ENCODE results near the gene THRB. TPM values are rescaled to one million over a fixed set of nuclear protein-coding genes. Genes with fewer than 3 reads are reported as not detected.

The THRB gene
- total and polyA plus RNA-seq, 9 of the 15 experiments (the other 6 are each of a cell fraction or from before 2014, with no cell fraction given), result 1.7 to 14.9 (median 6.9) TPM

GRCh38 chr3:24185738-24186384 lies 308.8 kb downstream of the THRB start (continued):
- TF ChIP-seq CLOCK (CRISPR knock-in tag; IDR thresholded peaks at IDR 0.05; ENCODE audit: borderline replicate concordance), result peak; percentile 94
- TF ChIP-seq FOXJ3 (CRISPR knock-in tag; IDR thresholded peaks at IDR 0.05), result no peak
- TF ChIP-seq SMAD1 (IDR thresholded peaks at IDR 0.05; ENCODE audit: low read depth, low read length, partially characterized antibody), result no peak
- no peak for TF ChIP-seq CXXC5 (CRISPR knock-in tag; IDR thresholded peaks at IDR 0.05)
- TF ChIP-seq ZBED1 (IDR thresholded peaks at IDR 0.05), result no peak
- TF ChIP-seq ELF1 (tag; IDR thresholded peaks at IDR 0.05), result no peak
- no peak for TF ChIP-seq ZNF431 (CRISPR knock-in tag; IDR thresholded peaks at IDR 0.05)
- no peak; the same call in 1 of the 2 replicates for TF ChIP-seq MEF2A (IDR thresholded peaks at IDR 0.05; ENCODE audit: control insufficient read depth, low read depth, low read length)
- no peak for TF ChIP-seq NFATC3 (IDR thresholded peaks at IDR 0.05)
- peak; percentile 80 for TF ChIP-seq SMC3 (conservative IDR thresholded peaks at IDR 0.05; ENCODE audit: insufficient read depth, low read depth, low read length)
- no peak for TF ChIP-seq ZNF41 (CRISPR knock-in tag; conservative IDR thresholded peaks at IDR 0.05)
- 0 out of 2 replicates have a peak, but pooled peaks have one; percentile 46 for TF ChIP-seq ZNF589 (CRISPR knock-in tag; IDR thresholded peaks at IDR 0.05; ENCODE audit: low read depth)
- TF ChIP-seq, protein P1, sequence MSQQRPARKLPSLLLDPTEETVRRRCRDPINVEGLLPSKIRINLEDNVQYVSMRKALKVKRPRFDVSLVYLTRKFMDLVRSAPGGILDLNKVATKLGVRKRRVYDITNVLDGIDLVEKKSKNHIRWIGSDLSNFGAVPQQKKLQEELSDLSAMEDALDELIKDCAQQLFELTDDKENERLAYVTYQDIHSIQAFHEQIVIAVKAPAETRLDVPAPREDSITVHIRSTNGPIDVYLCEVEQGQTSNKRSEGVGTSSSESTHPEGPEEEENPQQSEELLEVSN (IDR thresholded peaks at IDR 0.05; ENCODE audit: borderline replicate concordance in 1 of 2, extremely low read depth in 1 of 2, insufficient read depth in 1 of 2, insufficient read length in 1 of 2, low read depth in 1 of 2, low read length in 1 of 2, poor library complexity in 1 of 2, severe bottlenecking in 1 of 2), result peak; percentile 81 to 82
- TF ChIP-seq SRSF9 (IDR thresholded peaks at IDR 0.05; ENCODE audit: borderline replicate concordance, low read depth, low read length), result no peak
- TF ChIP-seq, protein P2, sequence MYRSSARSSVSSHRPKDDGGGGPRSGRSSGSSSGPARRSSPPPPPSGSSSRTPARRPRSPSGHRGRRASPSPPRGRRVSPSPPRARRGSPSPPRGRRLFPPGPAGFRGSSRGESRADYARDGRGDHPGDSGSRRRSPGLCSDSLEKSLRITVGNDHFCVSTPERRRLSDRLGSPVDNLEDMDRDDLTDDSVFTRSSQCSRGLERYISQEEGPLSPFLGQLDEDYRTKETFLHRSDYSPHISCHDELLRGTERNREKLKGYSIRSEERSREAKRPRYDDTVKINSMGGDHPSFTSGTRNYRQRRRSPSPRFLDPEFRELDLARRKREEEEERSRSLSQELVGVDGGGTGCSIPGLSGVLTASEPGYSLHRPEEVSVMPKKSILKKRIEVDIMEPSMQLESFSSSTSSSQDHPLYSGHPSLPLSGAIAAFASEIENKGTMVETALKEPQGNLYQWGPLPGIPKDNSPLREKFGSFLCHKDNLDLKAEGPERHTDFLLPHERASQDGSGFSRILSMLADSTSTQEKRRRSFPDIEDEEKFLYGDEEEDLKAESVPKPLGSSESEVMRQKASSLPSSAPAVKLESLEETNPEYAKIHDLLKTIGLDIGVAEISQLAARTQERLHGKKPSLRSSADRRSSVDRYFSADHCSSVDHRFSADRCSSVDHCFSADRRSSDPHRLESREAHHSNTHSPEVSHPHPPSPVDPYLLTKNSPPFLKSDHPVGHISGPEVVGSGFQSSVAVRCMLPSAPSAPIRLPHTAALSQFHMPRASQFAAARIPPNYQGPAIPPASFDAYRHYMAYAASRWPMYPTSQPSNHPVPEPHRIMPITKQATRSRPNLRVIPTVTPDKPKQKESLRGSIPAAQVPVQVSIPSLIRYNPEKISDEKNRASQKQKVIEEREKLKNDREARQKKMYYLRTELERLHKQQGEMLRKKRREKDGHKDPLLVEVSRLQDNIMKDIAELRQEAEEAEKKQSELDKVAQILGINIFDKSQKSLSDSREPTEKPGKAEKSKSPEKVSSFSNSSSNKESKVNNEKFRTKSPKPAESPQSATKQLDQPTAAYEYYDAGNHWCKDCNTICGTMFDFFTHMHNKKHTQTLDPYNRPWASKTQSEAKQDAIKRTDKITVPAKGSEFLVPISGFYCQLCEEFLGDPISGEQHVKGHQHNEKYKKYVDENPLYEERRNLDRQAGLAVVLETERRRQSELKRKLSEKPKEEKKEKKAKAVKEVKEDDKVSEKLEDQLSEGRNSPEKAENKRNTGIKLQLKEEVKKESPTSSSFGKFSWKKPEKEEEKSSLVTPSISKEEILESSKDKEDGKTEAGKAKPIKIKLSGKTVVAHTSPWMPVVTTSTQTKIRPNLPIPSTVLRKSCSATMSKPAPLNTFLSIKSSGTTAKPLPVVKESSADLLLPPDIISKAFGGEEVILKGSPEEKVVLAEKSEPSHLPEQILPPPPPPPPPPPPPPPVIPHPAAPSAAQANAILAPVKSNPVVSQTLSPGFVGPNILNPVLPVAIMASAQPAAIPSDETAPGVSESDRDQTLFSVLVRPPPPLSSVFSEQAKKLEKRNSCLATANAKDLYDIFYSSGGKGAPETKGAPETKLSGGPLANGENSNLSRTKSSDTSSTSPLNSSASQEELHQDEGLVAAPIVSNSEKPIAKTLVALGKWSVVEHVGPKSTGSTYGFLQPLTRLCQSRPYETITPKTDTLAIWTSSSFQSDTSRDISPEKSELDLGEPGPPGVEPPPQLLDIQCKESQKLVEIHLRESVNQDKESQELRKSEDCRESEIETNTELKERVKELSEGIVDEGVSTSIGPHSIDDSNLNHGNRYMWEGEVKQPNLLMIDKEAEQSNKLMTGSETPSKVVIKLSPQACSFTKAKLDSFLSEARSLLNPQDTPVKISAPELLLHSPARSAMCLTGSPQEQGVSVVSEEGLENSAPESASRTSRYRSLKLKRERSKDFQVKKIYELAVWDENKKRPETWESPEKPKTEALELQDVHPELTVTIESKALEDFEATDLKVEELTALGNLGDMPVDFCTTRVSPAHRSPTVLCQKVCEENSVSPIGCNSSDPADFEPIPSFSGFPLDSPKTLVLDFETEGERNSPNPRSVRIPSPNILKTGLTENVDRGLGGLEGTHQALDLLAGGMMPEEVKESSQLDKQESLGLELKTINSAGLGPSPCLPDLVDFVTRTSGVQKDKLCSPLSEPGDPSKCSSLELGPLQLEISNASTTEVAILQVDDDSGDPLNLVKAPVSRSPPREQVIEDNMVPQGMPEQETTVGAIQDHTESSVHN (IDR thresholded peaks at IDR 0.05; ENCODE audit: borderline replicate concordance in 1 of 2, low read depth in 1 of 2), result 0 out of 4 replicates have a peak, but pooled peaks of 1 of the 2 experiments have one; percentile 61

Data from K562 (cell line).